LNCaP clone FGC (cell line): ENCODE measurements around the gene PITPNC1.
A peak's percentile ranks its signal among the peaks of the same experiment; 100 is the strongest.
"Not testable (repeated sequence)": the region's sequence is repeated elsewhere in the genome, so short reads cannot be mapped to it uniquely, and the experiment has no call there.

ENCODE experiments used
- DNase-seq: peaks from one replicate; pipeline ENCODE4 v3.0.0-alpha.2; 2011; ENCODE audit warnings: low read depth
- H3K4me3 ChIP-seq: 2 replicates; pipeline ENCODE4 v1.5.1; 2011; ENCODE audit warnings: mild to moderate bottlenecking, low read depth, low read length, control low read depth
- TF ChIP-seq, protein P1 (sequence below): IDR thresholded peaks from 2 replicates; pipeline ENCODE4 v1.5.1; 2012; ENCODE audit warnings: mild to moderate bottlenecking; ENCODE audit not compliant: control insufficient read depth, insufficient read depth; ENCODE audit errors: extremely low read depth

The PITPNC1 gene

DNA sequence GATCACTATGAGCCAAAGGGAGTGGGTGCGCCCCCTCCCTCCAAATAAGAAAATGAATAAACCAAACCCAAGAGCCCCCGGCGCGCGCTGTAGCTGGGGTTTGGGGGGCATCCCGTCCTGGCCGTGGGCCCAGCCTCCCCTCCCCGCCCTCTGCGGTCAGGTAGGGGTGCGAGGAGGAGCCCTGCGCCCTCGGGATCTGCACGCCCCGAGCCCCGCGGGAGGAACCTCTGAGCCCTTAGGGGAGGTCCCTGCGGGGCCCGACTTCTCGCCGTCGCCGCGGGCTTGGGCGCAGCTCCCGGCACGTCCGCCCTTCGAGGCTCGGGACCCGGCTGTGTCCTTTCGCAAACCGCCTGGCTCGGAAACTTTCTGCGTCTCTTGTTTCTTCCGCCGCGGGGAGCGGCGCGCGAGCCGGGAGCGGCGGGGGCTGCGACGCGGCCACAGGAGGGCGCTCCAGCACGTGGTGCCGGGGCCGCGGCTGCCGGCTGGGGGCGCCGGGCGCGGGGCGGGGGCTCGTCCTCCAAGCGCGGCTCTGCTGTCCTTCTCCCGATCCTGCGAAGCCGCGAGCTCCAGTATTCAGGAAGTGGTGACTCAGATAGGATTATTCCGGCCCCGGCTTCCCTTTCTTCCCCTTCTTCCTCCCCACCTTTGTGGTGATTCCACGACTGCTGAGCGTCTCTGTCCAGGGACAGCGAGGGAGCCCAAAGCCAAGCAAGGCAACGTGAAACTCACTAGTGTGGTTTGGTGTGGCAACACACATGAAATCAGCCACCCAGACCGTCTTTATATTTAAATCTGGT is 1.6 kb downstream of the PITPNC1 start:
- peak overlapping the region; percentile 62 for H3K4me3 ChIP-seq
- DNase-seq = no peak
- TF ChIP-seq, protein P1, sequence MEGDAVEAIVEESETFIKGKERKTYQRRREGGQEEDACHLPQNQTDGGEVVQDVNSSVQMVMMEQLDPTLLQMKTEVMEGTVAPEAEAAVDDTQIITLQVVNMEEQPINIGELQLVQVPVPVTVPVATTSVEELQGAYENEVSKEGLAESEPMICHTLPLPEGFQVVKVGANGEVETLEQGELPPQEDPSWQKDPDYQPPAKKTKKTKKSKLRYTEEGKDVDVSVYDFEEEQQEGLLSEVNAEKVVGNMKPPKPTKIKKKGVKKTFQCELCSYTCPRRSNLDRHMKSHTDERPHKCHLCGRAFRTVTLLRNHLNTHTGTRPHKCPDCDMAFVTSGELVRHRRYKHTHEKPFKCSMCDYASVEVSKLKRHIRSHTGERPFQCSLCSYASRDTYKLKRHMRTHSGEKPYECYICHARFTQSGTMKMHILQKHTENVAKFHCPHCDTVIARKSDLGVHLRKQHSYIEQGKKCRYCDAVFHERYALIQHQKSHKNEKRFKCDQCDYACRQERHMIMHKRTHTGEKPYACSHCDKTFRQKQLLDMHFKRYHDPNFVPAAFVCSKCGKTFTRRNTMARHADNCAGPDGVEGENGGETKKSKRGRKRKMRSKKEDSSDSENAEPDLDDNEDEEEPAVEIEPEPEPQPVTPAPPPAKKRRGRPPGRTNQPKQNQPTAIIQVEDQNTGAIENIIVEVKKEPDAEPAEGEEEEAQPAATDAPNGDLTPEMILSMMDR = peak; percentile 97

DNA sequence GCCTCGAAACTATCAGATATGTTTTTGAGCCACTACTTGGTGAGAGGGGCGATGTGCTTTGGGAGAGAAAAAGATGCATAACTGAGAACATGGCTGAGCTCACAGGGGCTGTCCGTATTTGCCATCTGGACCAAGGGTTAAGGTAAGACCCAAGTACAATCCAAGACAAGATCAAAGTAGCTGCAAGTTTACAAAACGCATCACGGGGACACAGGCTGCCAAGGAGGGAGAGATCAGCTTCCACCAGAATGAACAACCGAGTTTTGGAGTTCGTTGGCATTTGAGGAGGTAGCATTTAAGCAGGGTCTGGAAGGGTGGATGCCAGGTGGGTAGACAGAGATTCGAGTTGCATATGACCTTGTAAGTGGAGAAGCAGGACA is 2.2 kb downstream of the PITPNC1 start:
- peak overlapping the region; percentile 62 for H3K4me3 ChIP-seq
- TF ChIP-seq, protein P1 = no peak
- no peak for DNase-seq

DNA sequence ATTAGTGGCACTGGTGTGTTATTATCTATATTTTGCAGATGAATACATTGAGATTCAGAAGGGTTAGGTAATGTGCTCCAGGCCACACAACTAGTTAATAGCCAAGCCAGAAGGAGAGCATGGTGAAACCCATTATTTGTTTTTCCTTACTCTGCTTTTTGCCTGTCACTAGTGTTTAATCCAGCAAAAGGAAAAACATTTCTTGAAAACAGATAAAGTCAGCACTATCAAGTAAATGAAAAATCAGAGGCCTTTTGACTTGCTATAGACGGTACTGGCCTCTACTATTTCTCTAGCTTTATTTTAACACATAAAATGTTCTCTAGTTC is 4.8 kb downstream of the PITPNC1 start:
- TF ChIP-seq, protein P1 = no peak
- no peak for DNase-seq
- no peak overlapping the region for H3K4me3 ChIP-seq

DNA sequence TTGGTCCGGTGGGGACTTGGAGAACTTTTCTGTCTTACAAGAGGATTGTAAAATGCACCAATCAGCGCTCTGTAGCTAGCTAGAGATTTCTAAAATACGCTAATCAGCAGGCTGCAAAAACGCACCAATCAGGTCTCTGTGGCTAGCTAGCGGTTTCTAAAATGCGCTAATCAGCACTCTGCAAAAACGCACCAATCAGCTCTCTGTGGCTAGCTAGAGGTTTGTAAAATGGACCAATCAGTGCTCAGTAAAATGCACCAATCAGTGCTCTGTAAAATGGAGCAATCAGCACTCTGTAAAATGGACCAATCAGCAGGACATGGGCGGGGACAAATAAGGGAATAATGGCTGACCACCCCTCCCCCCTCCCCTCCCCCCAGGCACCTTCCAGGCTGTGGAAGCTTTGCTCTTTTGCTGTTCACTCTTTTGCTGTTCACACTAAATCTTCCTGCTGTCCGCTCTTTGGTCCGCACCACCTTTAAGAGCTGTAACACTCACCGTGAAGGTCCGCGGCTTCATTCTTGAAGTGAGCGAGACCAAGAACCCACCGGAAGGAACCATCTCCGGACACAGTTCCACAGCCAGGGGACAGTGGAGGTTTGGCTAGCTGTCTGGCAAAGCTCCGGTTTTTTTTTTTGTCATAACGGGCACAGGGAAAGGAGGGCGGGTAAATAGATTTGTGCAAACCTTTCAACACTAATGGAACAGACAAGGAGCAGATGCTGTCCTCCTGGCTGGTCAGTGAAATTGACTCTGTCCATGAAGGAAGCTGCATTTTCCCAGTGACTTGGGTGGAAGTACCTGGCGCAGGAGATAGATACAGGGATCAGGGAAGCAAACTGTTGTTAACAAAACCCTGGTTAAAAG is 8.3 kb downstream of the PITPNC1 start:
- DNase-seq = no peak
- H3K4me3 ChIP-seq = no peak overlapping the region

DNA sequence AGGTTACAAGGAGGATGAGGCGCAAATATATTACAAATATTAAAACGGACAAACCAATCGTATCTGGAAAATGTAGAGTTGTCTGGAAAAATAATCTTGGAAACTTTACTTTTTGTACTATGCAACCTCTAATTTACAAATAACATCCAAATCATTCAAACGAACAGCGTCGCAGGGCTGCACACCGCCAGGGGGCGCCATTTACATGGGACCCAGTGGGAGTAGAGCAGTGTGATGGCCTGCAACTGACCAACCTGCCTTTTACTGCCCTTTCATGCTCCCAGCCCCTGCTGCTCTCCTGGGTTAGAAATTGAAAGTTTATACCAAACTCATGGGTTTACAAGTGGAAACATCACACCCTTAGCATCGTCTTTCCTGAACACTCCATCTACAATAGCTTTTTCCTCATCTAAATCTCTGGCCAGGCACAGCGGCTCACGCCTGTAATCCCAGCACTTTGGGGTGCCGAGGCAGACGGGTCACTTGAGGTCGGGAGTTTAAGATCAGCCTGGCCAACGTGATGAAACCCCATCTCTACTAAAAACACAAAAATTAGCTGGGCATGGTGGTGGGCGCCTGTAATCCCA is 10.0 kb downstream of the PITPNC1 start:
- TF ChIP-seq, protein P1 = peak; percentile 86
- no peak overlapping the region for H3K4me3 ChIP-seq
- DNase-seq = no peak

More for the DNA sequence above, 8.3 kb downstream of the PITPNC1 start:
- TF ChIP-seq, protein P1 = no peak

DNA sequence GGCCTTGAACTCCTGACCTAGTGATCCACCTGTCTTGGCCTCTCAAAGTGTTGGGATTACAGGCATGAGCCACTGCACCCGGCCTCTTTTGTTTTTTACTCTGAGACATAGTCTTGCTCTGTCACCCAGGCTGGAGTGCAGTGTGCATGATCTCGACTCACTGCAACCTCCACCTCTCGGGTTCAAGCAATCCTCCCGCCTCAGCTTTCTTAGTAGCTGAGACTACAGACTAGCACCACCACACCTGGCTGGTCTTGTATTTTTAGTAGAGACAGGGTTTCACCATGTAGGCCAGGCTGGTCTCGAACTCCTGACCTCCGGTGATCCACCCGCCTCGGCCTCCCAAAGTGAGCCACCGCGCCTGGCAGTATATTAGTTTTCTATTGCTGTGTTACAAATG is 11.5 kb downstream of the PITPNC1 start:
- not testable (repeated sequence) for H3K4me3 ChIP-seq, DNase-seq

DNA sequence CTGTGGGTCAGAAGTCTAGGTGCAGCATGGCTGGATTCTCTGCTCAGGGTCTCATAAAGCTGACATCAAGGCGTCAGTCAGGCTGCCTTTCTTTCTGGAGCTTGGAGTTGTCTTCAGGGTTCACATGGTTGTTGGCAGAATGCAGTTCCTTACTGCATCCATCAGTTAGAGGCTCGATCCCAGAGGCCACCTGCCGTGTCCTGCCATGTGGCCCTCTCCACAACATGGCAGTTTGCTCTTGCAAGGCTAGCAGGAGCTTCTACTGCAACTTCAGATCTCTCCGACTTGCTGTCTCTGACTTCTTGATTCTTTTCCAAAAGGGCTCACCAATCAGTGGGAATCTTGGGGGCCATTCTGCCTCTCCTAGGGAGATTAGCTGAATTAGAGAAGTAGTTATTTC is 11.9 kb downstream of the PITPNC1 start:
- TF ChIP-seq, protein P1 = no peak
- no peak for DNase-seq
- H3K4me3 ChIP-seq = no peak overlapping the region
